D721Med (cell line): ENCODE data around the gene BMP2K.

Experiments
- DNase-seq: peaks from one replicate; pipeline ENCODE4 v3.0.0; 2011; ENCODE audit warnings: low spot score; ENCODE audit not compliant: insufficient read length
- FAIRE-seq: peaks from 2 replicates; lab custom pipeline; 2011; peaks lifted over from hg19 to GRCh38; lab: Jason Lieb, UNC
- TF ChIP-seq, protein P1 (sequence below): IDR thresholded peaks from 2 replicates; pipeline ENCODE4 v1.5.1; 2012; ENCODE audit warnings: mild to moderate bottlenecking, control low read depth; ENCODE audit not compliant: insufficient read depth; ENCODE audit errors: missing control alignments

The BMP2K gene

DNA sequence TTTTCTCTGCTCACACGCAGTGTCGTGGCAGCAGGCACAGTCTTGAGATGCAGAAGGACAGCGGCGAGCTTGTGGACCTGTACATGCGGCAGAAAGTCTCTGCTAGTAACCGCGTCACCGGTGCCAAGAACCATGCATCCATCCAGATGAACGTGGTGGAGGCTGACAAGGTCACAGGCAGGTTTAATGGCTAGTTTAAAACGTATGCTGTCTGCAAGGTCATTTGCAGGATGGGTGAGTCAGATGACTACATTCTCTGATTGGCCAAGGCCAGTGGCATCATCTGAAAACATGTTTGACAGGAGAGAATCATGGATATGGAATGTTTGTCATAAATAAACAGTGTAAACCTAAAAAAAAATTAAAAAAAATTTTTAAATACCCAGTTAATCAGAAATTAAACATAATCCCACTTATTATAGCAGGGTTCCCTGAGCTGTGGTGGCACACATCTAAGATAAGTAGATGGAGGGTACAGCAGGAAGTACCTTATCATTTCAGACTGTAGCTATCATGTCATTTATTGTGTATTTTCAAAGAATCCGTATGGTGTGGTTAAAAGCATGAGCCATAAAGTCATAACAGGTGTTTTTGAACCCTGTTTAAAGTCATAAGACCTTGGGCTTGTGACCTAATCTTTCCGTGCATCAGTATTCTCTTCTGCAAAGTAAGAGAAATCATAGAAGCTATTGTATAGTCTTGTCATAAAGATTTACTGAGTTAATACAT is 7.5 kb upstream of the BMP2K start:
- FAIRE-seq (no peak), DNase-seq (no peak)
- TF ChIP-seq, protein P1, sequence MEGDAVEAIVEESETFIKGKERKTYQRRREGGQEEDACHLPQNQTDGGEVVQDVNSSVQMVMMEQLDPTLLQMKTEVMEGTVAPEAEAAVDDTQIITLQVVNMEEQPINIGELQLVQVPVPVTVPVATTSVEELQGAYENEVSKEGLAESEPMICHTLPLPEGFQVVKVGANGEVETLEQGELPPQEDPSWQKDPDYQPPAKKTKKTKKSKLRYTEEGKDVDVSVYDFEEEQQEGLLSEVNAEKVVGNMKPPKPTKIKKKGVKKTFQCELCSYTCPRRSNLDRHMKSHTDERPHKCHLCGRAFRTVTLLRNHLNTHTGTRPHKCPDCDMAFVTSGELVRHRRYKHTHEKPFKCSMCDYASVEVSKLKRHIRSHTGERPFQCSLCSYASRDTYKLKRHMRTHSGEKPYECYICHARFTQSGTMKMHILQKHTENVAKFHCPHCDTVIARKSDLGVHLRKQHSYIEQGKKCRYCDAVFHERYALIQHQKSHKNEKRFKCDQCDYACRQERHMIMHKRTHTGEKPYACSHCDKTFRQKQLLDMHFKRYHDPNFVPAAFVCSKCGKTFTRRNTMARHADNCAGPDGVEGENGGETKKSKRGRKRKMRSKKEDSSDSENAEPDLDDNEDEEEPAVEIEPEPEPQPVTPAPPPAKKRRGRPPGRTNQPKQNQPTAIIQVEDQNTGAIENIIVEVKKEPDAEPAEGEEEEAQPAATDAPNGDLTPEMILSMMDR, result no peak

DNA sequence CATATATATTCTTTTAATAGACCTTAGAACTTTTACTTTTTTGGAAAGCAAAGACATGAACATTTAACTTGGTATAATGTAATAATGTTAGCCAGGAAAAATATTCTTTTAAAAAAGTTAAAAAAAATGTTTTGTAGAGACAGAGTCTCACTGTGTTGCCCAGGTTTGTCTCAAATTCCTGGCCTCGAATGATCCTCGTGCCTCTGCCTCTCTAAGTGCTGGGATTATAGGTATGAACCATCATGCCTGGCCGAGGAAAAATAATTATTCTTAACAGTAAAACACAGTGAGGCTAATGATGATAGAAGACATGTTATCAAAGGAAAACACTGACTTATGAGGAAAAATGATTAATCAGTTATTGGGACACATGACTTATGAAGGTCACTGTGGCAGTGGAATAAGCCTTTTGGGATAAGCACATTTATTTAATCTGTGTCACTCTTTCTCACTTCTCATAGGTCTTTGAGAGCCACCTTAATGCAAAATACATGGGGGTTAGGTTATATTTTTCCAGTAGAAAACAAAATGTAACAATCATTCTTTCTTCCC is 6.0 kb upstream of the BMP2K start:
- TF ChIP-seq, protein P1, result no peak
- DNase-seq (no peak), FAIRE-seq (no peak)

DNA sequence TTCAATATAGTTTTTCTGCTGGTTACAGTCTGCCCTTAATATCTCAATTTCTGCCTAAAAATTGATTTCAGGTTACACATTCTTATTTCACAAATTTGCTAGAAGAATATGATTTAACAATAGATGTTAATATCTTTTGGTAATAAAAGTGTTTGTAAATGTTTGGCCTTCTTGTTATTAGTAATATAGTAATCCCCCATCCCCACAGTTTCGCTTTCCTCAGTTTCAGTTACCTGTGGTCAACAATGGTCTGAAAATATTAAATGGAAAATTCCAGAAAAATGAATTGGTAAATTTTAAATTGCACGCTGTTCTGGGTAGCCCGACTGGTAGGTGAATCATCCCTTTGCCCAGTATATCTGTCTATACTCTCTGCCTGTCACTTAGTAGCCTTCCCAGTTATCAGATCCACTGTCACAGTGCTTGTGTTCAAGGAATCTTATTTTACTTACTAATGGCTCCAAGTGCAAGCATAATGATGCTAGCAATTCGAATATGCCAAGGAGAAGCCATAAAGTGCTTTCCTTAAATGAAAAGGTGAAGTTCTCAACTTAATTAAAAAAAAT is 3.5 kb upstream of the BMP2K start:
- TF ChIP-seq, protein P1, result no peak
- no peak for FAIRE-seq
- no peak for DNase-seq

- no peak for FAIRE-seq
- no peak for DNase-seq
- TF ChIP-seq, protein P1, result no peak
Measured at GRCh38 chr4:78774417-78774816, 1.7 kb upstream of the BMP2K start.

DNA sequence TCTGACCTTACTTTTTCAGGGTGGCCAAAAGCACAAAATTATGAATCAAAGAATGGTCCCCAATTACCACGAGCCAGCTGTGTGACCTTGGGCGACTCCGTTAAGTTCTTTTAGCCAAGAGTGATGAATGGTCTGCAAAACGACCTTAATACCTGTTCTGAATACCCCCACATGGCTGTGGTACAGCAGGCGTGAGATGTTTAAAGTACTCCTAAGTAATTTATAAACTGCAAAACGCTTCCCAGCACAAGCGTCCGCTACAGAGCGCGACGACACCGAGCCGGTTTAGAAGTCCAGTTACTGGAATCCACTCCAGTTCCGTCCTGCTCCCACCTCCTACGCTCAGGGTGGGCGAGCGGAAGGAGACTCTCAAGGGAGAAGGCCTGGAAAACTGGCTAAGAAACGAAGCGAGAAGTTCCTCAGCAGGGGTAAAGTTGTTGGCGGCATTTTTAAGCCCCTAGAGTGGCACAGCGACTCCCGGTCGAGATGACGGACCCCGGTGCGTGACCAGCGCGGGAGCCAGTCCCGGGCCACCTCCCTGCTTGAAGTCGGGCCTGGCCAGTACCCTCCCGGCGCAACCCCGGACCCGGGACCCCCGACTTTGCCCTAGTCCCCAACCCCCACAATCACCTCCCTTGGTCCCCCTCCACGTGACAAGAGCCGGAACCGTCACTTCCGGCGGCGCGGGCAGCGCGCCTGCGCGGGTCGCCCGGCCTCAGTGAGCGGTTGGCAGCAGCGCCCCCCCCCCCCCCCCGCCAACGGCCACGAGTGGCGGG is 659 bp upstream of the BMP2K start:
- FAIRE-seq, result no peak
- peak; percentile 45 for DNase-seq
- TF ChIP-seq, protein P1, result no peak

- TF ChIP-seq, protein P1, result no peak
- DNase-seq (no peak), FAIRE-seq (no peak)
Measured at GRCh38 chr4:78776729-78777575, 802 bp downstream of the BMP2K start.
